LNCaP clone FGC (cell line): ENCODE measurements around the gene ZNF292.

Experiments used
- DNase-seq: peaks from one replicate; pipeline ENCODE4 v3.0.0-alpha.2; 2011; ENCODE audit warnings: low read depth
- H3K4me3 ChIP-seq: 2 replicates; pipeline ENCODE4 v1.5.1; 2011; ENCODE audit warnings: mild to moderate bottlenecking, low read depth, low read length, control low read depth
- TF ChIP-seq, protein P1 (sequence below): IDR thresholded peaks from 2 replicates; pipeline ENCODE4 v1.5.1; 2012; ENCODE audit warnings: mild to moderate bottlenecking; ENCODE audit not compliant: control insufficient read depth, insufficient read depth; ENCODE audit errors: extremely low read depth

The ZNF292 gene

DNA sequence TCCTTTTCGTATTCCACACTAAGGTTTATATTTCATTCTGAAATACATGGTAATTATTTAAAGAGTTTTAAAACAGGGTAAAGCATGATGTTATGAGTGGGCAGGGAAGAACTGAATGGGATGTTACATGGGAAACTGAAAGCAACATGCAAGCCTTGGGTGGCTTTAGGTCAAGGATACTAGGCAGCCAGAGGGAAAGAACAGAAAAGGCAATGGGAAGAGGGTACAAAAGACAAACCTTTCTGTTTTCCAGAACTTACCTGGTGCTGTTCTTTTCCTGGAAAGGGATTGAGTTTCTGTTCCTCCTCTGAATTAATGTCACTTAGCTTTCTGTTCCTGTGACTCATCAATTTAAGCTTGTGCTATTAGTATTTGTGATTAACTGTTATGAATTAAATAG lies 95.9 kb downstream of the ZNF292 start:
- no peak overlapping the region for H3K4me3 ChIP-seq
- DNase-seq = no peak
- TF ChIP-seq, protein P1, sequence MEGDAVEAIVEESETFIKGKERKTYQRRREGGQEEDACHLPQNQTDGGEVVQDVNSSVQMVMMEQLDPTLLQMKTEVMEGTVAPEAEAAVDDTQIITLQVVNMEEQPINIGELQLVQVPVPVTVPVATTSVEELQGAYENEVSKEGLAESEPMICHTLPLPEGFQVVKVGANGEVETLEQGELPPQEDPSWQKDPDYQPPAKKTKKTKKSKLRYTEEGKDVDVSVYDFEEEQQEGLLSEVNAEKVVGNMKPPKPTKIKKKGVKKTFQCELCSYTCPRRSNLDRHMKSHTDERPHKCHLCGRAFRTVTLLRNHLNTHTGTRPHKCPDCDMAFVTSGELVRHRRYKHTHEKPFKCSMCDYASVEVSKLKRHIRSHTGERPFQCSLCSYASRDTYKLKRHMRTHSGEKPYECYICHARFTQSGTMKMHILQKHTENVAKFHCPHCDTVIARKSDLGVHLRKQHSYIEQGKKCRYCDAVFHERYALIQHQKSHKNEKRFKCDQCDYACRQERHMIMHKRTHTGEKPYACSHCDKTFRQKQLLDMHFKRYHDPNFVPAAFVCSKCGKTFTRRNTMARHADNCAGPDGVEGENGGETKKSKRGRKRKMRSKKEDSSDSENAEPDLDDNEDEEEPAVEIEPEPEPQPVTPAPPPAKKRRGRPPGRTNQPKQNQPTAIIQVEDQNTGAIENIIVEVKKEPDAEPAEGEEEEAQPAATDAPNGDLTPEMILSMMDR = no peak

DNA sequence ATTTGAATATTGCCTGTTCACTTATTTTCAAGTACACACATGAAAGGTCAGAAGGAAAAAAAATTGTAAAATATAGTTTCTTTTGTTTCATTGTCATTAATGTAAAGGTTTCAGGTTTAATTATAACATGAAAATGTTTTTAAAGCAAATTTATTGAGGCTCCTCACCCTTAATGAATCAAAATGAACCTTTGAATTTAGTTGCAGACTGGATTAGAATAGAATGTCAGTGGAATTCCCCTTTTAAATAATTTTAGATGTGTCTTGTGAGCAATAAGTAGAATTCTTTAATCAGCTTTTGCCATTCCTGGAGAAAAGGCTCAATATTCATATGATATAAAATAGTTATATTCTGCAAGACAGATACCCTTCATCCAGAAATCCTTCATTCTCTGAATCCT lies 96.4 kb downstream of the ZNF292 start:
- TF ChIP-seq, protein P1 = no peak
- H3K4me3 ChIP-seq = no peak overlapping the region
- DNase-seq = no peak

DNA sequence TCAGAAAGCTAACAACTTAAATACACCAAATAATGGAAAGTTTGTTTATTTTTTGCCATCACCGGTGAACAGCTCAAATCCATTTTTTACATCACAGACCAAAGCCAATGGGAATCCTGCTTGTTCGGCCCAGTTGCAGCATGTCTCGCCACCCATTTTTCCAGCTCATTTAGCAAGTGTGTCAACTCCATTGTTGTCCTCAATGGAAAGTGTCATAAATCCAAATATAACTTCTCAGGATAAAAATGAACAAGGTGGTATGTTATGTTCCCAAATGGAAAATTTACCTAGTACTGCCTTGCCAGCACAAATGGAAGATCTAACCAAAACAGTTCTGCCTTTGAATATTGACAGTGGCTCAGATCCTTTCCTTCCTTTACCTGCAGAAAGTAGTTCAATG lies 101.7 kb downstream of the ZNF292 start:
- TF ChIP-seq, protein P1 = no peak
- no peak overlapping the region for H3K4me3 ChIP-seq
- DNase-seq = no peak

DNA sequence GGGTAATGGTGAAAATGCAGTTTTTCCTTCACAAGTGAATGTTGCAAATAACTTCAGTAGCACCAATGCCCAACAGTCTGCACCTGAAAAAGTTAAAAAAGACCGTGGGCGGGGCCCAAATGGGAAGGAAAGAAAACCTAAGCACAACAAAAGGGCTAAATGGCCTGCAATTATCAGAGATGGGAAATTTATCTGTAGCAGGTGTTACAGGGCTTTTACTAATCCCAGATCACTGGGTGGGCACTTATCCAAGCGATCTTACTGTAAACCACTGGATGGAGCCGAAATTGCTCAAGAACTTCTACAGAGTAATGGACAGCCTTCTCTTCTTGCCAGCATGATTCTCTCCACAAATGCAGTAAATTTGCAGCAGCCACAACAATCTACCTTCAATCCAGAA lies 102.2 kb downstream of the ZNF292 start:
- no peak for DNase-seq
- H3K4me3 ChIP-seq = no peak overlapping the region
- TF ChIP-seq, protein P1 = no peak

DNA sequence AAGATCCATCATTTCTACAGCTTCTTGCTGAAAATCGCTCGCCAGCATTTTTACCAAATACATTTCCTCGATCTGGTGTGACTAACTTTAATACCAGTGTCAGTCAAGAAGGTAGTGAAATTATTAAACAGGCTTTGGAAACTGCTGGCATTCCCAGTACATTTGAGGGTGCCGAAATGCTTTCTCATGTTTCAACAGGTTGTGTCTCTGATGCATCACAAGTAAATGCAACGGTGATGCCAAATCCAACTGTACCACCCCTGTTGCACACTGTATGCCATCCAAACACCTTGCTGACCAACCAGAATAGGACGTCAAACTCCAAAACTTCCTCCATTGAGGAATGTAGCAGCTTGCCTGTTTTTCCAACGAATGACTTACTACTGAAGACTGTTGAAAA lies 102.6 kb downstream of the ZNF292 start:
- DNase-seq = no peak
- TF ChIP-seq, protein P1 = no peak
- no peak overlapping the region for H3K4me3 ChIP-seq

DNA sequence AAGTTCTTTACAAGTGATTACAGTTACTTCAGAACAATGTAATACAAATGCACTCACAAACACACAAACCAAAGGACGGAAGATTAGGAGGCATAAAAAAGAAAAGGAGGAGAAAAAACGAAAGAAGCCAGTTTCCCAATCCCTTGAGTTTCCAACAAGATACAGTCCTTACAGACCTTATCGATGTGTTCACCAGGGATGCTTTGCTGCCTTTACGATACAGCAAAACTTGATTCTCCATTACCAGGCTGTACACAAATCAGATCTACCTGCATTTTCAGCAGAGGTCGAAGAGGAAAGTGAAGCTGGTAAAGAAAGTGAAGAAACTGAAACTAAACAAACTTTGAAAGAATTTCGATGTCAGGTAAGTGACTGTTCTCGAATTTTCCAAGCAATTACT lies 104.4 kb downstream of the ZNF292 start:
- TF ChIP-seq, protein P1 = no peak
- no peak overlapping the region for H3K4me3 ChIP-seq
- no peak for DNase-seq

DNA sequence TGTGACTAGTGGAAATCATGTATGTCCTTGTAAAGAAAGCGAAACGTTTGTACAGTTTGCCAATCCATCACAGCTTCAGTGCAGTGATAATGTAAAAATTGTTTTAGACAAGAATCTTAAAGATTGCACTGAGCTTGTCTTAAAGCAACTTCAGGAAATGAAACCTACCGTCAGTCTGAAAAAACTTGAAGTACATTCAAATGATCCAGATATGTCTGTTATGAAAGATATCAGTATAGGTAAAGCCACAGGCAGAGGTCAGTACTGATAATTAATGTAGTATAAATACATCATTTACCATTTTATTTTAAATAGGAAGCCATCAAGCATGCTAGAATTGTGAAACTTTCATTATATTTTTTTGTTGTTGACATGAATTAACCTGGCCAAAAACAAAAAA lies 106.2 kb downstream of the ZNF292 start:
- DNase-seq = no peak
- H3K4me3 ChIP-seq = no peak overlapping the region
- TF ChIP-seq, protein P1 = no peak
